Dedifferentiated amniotic fluid mesenchymal stem cell (primary cell): Measurements from ENCODE around the gene EYA3.
"Not testable (repeated sequence)": the region's sequence is repeated elsewhere in the genome, so short reads cannot be mapped to it uniquely, and the experiment has no call there.

ENCODE experiments used
- DNase-seq: peaks from one replicate; pipeline ENCODE4 v3.0.0-alpha.2; 2016; ENCODE audit errors: extremely low spot score

The EYA3 gene

DNA sequence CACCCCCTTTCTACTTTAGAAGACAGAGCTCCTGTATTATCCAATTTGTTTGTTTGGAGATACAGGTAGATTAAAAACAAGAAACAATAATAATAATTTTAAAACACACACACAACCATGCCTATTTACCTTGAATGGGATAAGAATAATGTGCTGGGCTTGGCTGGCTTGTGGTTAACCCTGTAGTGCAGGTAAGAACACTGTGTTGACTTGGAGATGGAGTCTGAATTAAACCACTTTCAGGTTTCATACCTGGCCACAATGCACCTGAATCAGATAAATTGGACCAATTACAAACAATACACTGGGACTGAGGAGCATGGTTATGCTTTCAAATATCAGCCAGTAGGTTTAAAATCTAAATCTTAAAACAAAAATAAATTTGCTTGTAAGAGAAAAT is 60.8 kb downstream of the EYA3 start:
- no peak for DNase-seq

DNA sequence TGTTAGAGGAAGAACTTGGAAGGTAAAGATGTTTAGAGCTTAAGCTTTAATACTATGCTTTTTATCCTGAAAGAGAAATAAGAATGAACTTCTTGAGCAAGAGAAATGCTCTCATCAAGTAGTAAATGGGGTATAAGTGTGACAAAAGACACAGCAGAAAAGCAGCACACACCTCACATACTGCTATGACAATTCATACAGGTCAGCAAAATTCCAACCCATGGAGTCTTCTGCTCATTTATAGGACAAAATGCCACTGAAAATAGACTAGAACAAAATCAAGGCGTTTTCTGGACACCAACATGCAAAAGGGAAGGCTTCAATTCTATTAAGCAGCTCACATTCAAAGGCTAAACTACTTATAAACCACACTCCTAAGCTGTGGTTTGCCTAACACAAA is 61.2 kb downstream of the EYA3 start:
- no peak for DNase-seq

DNA sequence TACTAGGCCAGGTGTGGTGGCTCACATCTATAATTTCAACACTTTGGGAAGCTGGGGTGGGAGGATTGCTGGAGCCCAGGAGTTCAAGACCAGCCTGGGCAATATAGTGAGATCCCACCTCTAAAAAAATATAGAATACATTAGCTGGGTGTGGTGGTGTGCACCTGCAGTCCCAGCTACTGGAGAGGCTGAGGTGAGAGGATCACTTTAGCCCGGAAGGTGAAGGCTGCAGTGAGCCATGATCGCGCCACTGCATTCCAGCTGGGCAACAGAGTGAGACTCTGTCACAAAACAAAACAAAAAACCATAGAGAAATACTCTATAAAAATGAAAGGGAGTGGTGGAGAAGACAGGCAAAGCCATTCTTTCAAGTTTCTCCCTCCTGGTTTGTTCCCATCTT is 62.1 kb downstream of the EYA3 start:
- DNase-seq: no peak

DNA sequence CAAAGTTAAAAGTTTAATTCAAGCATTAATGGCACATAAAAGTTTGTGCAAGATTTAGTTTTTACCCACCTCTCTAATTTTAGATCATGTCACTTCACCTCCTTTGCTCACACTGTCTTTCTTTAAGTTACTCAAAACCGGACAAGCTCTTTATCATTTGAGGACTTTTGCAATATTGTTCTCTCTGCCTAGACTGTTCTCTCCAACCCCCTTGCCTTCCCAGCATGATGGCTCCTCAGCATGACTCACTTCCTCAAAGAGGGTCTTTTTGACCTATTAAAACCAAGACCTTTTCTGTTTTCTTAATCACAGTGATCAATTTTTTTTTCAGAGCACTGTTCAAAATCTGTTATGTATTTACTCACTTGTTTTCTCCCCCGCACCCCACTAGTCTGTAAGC is 67.3 kb downstream of the EYA3 start:
- DNase-seq: no peak

DNA sequence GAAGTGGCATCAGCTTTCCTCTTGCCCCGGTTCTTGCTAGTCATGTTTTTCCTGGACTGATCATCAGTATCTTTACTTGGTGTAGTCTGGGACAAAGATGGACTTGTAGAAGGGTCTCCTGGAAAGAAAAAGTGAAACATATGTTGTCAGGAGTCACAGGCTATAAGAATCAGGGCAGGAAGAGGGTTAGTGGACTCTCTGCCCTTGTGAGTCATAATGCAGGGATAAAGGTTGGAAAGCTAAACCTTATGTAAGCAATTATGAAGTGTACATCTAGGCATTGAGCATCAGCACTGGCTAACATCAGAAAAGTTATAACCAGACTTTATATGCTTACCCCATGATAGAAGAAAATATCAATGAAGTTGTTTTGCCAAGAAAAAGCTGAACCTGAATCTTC is 77.4 kb downstream of the EYA3 start:
- no peak for DNase-seq

DNA sequence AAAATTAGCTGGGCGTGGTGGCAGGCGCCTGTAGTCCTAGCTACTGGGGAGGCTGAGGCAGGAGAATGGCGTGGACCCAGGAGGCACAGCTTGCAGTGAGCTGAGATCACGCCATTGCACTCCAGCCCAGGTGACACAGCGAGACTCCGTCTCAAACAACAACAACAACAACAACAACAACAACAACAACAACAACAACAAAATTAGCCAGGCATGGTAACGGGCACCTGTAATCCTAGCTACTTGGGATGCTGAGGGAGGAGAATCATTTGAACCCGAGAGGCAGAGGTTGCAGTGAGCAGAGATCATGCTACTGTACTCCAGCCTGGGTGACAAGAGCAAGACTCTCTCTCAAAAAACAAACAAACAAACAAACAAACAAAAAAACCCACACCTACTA is 85.3 kb downstream of the EYA3 start:
- not testable (repeated sequence) for DNase-seq

DNA sequence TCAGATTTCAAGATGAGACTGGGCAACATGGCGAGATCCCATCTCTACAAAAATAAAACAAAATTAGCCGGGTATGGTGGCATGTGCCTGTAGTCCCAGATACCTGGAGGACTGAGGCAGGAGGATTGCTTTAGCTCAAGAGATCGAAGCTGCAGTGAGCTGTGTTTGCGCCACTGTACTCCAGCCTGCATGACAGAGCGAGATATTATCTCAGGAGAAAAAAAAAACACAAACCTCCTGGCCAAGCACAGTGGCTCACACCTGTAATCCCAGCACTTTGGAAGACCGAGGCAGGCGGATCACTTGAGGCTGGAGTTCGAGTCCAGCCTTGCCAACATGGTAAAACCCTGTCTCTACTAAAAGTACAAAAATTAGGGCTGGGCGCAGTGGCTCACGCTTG is 85.8 kb downstream of the EYA3 start:
- DNase-seq: no peak

DNA sequence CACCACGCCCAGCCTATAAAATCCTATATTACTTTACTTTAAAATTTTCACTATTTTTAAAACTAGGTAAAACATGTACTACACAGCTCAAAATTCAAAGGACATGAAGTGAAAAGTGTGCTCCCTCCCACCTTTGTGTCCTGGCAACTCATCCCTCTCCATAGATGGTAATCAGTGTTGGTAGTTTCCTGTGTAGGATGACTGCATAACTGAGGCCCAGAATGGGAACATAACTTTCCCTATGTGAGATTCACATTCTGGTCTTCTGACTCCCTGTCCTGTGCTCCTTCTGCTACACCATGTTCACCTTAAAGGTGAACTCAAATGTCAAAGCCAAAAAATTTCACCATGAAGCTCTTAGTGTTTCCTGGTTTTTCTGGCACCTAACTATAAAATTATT is 89.4 kb downstream of the EYA3 start:
- DNase-seq: no peak

DNA sequence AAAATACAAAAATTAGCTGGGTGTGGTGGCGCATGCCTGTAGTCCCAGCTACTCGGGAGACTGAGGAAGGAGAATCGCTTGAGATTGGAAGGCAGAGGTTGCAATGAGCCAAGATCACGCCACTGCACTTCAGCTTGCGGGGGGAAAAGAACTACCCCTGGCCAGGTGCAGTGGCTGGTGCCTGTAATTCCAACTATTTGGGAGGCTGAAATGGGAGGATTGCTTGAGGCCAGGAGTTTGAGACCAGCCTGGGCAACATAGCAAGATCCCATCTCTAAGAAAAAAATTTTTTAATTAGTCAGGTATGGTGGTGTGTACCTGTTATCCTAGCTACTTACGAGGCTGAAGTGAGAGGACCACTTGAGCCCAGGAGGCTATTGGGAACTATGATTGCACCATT is 93.9 kb downstream of the EYA3 start:
- not testable (repeated sequence) for DNase-seq

DNA sequence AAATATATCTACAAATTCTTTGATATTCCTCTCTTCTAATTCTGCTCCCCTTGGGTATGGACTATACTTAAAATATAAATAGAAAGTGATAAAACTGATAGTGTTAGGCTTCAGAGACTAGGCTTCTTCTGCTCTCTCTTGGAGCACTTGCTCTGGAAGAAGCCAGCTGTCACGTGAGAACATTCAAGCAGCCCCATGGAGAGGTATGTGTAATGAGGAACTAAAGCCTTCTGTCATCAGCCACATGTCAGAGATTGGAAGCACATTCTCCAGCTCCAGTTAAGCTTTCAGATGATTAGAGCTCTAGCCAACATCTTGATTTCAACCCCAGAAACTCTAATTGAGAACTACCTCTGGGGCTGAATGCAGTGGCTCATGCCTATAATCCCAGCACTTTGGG is 94.3 kb downstream of the EYA3 start:
- no peak for DNase-seq

DNA sequence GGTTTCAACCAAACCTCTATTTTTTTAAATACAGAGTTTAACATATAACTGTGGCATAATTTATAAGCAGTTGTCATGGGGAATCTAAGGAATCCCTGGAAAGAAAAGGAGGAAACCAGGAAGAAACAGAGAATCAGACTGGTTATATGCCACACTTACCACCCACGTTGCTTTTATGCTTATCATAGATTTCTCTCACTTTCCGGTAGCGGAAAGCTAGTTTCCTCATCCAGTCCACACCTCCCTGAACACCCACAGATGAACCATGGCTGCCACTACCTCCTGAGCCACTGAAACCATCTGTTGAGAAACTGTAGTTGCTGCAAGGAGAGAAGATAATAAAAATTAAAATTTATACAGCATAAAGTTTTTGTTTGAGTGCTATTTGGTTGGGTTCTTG is 95.2 kb downstream of the EYA3 start:
- DNase-seq: no peak

DNA sequence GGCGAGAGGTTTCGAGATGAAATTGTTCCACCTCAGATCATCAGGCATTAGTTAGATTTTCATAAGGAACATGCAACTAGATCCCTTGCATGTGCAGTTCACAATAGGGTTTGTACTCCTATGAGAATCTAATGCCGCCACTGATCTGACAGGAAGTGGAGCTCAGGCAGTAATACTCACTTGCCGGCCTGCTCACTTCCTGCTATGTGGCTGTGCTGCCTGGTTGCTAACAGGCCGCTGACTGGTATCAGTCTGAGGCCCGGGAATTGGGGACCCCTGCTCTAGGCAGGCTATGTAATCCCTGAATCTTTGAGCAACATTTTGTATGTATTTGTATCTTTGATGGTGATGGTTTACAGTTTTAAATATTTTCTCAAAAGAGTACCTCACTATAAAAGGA is 96.1 kb downstream of the EYA3 start:
- DNase-seq: no peak

DNA sequence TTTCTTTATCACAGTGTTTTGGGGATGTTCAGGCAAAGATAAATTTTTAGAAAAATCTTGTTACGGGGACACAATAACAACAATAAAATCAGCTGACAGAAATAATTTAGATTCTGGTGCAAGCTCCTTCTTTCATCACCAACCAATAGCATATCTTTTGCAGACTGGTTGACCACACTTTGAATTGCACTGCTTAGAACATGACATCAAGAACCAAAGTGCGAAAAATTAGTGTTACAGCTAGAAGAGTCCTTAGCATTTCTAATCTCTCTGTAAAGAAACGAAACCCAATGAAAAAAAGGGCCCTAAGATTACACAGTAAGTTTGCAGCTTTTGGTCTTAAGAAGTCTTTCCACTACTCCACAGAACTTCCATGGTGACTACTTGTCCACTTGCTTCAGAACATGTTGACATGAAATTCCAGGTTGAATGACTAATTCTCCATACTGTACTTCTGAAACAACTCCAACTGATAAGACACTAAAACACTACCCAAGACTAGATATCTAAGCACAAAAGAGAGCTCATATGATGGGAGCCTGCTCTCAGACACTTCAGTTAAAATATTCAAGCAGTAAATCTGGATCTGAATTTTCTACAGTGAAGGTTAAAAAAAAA is 97.4 kb downstream of the EYA3 start:
- no peak for DNase-seq

DNA sequence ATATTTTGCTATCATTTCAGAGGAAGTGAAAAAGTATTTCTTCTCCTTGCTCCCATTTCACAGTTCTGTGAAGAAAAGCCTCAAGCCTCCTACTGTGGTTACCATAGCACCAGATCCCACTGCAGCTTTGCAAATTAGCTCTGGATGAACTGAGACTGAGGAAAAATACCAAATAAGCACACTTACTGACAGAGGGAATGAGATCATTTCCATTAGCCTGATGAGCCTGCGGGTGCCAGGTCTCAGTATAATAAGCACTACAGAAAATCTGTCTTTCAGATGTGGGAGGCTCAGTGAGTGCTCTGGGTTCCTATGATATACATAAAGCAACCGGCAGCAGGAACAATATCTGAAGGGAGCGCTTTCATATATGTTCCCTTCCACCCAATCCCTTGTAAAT is 107.3 kb downstream of the EYA3 start:
- DNase-seq: no peak

DNA sequence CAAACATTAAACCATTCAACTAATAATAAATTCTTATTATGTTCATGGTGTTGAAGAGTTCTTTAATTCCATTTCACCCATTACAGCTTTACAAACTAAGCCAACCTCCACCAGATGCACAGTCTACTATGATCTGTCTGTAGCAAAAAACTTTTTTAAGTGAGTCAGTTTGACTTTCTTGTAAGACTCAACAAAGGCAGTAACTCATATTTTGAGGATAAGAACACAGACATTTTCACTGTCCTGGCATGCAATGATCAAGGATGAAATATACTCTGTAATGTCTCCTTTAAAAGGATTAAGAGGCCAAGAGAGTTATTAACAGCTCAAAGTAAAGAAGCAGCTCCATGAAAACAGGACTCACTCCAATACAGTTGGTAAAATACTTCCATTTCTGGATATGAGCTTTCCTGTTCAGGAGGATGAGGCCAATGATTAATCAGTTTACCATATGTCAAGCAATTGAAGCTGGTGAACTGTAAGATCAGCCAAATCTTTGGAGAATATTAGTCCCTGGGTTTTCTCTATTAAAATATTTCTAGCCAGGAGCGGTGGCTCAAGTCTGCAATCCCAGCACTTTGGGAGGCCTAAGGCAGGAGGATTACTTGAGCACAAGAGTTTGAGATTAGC is 108.1 kb downstream of the EYA3 start:
- no peak for DNase-seq

DNA sequence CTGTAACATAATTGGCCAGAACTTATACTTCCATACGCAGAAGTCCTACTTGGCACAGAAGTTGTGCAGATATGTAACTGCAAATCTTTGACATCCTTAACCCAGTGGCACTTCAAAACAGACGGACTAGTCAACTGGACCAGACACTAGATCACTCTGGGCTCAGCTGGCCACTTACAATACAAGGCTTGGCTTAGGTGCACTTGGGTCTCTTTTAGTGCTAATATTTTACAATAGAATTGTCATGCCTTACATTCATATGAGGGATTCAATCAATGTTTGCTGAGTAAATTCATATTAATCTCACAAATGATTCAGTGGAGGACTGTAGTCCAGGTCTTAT is 108.6 kb downstream of the EYA3 start:
- DNase-seq: no peak

DNA sequence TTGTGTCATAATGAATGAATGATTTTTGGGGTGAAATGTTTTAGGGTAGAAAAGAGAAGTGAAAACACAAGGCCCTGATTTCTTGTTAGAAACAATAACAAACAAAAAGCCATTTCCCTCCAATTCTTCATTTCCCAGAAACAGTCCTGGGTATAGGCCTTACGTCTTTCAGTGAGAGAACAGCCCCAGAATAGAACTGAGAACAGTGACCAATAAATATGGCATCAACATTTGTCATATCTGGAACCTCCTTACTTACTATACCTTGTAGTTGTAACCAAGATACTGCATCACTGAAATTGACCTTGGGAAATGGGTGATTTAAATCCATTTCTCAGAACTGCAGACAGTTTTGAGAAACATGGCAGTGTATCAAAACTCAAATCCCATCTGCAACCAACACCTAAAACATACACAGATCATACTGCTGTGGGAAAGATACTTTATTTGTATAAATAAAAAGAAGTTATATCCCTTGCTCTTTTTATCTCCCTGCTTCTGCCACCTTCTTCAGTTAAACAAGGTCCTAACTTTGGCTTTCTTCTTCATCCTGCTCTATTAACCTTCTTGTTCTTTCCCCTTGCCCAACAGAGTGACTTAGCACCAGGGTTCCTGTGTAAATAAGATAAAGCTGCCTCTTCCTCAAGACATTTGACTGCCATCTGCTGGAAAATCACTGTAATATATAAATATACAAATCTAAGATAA is 109.1 kb downstream of the EYA3 start:
- peak; percentile 86 for DNase-seq

DNA sequence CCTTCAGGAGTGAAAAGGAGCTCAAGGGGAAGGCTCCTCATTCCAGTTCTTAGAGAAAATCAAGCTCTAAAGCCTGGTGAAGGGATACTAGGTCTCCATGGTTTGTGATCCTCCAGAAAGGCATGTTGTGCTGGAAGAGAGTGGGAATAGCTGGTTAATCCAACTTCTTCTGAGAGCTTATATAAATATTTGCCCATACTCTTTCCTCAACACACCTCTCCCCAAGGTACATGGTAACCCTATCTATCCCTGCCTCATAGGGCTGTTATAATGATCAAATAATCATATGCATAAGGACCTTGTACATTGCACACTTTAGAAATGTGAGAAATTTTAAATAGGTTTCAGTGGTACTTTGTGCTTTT is 114.0 kb downstream of the EYA3 start:
- DNase-seq: no peak

DNA sequence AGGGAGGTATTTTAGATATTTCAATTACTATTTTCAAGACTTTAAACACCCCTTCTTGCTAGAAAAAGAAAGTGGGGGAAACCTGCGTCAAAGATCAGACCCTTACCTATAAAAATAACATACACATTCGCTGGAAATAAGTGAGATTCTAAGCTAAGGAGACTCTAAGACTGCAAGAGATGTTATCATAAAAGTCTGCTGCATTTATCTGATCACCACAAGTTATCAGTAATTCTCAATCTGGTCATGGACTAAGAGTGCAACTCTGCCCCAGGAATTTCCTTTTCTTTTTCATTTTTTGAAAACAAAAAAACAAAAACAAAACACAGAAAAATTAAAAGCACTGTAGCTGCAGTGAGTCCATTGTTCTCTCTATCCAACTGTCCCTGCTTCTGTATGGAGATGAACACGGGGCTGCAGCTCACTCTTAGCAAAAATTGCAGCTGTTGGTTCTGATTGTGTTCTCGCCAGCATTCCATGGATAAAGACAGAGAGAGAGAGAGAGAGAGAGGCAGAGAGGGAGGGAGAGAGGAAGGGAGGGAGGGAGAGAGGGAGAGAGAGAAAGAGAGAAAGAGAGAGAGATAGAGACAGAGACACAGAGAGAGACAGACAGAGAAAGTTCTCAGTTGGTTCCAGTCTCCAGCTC is 114.5 kb downstream of the EYA3 start:
- no peak for DNase-seq

DNA sequence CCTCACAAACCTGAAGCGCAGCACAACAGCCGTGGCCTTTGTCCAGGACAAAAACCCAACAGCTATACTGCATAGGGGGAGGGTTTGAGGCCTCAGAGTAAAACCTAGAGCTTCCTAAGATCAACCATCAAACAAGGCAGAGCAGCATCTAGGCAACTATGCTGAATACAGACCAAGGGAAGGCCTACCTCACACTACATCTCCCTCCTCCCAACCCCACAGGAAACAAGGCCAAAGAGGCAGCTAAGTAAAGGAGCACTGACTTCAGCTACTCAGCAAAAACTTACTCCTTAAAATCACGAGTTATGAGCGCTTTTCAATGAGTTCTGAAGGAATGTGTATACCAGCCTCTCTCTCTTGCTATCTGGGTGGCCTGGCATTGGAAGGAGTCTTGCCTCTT is 116.3 kb downstream of the EYA3 start:
- DNase-seq: no peak

DNA sequence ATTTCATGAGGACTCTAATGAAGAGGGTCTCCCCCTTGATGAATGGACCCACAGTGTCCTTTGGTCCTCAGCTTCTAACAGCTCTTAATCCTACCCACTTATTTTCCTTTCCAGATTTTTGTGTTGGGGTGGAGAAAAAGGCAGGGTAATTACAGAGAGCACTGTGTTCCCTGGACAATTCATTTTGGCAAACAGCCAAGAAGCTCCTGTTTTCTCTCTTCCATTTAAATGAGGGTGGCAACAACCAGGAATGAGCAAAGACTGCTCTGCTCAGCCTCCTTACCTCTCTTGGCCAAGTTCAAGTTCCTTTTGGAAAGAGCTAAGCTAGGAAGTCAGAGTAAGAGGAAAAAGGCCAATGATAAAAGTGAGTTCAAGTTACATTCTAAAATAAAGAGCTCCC is 116.7 kb downstream of the EYA3 start:
- no peak for DNase-seq

DNA sequence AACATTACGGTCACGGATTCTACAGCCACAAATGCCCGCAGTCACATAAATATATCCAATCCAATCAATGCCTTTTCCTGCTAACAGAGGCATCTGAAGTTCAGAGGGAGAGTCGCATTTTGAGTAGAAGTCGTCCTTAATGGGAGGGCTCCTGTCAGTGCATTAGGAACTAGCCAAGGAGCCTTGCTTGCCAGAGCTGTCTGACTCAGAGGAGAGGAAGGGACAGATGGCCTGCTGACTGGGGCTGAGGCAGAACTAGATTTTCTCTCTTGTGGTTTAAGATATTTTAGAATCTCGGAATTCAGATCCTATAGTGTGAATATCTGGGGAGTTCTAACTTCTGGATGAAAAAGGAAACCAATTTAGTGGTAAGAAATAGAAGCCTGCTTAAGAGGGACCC is 118.0 kb downstream of the EYA3 start:
- DNase-seq: peak; percentile 60

DNA sequence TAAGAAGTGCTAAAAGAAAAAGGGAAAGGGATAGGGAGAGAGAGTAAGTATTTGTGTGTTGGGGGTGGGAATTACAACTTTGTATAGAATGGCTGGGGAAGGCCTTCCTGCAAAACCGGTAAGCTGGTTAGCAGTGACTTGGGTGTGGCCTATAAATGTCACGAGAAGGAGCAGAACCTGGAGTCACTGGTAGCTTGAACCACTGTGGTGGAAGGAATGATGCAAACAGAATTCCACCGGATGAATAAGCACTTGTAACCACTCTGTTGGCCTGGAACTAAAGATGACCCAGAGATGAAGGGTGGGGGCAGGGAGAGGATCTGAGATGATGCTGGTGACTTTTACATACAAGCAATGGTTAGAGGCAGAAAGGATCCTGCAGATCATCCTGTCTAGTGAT is 119.7 kb downstream of the EYA3 start:
- DNase-seq: peak; percentile 81
